Hepatocyte (in vitro differentiated cells): ENCODE measurements around the gene SLC8A1. TPM values are rescaled to one million over a fixed set of nuclear protein-coding genes. Genes with fewer than 3 reads are reported as not detected.

Source experiments
- DNase-seq: peaks from one replicate; pipeline ENCODE4 v3.0.0-alpha.2; 2016; ENCODE audit warnings: low spot score
- H2AFZ ChIP-seq: fragments of 200-600 bp; sonication (generic); 2 replicates; pipeline ENCODE4 v1.6.0; 2016; ENCODE audit warnings: antibody characterized with exemption, mild to moderate bottlenecking
- H3K27ac ChIP-seq: fragments of 200-600 bp; sonication (generic); 2 replicates; pipeline ENCODE4 v1.5.1; 2016; ENCODE audit warnings: mild to moderate bottlenecking
- H3K27me3 ChIP-seq: fragments of 200-600 bp; sonication (generic); 2 replicates; pipeline ENCODE4 v1.6.1; 2016
- H3K36me3 ChIP-seq: fragments of 200-600 bp; sonication (generic); replicated peaks from 2 replicates; pipeline ENCODE4 v1.5.1; 2016; ENCODE audit warnings: low read depth; ENCODE audit not compliant: insufficient read depth
- H3K4me1 ChIP-seq: fragments of 200-600 bp; sonication (generic); 2 replicates; pipeline ENCODE4 v1.5.1; 2016; ENCODE audit warnings: mild to moderate bottlenecking, moderate library complexity; ENCODE audit not compliant: insufficient read depth
- H3K4me2 ChIP-seq: fragments of 200-600 bp; sonication (generic); 2 replicates; pipeline ENCODE4 v1.6.0; 2016
- H3K4me3 ChIP-seq: fragments of 200-600 bp; sonication (generic); 2 replicates; pipeline ENCODE4 v1.5.1; 2016; ENCODE audit warnings: mild to moderate bottlenecking
- H3K79me2 ChIP-seq: fragments of 200-600 bp; sonication (generic); 2 replicates; pipeline ENCODE4 v1.6.0; 2017; ENCODE audit warnings: mild to moderate bottlenecking
- H3K9me2 ChIP-seq: fragments of 200-600 bp; sonication (generic); replicated peaks from 2 replicates; pipeline ENCODE4 v1.6.0; 2017; ENCODE audit warnings: mild to moderate bottlenecking; ENCODE audit not compliant: insufficient read depth
- H3K9me3 ChIP-seq: fragments of 200-600 bp; sonication (generic); 2 replicates; pipeline ENCODE4 v1.5.1; 2016; ENCODE audit warnings: low read depth, mild to moderate bottlenecking
- H4K20me1 ChIP-seq: fragments of 200-600 bp; sonication (generic); 2 replicates; pipeline ENCODE4 v1.6.0; 2016; ENCODE audit warnings: mild to moderate bottlenecking; ENCODE audit not compliant: insufficient read depth, poor library complexity, severe bottlenecking
- EZH2 ChIP-seq: fragments of 200-600 bp; sonication (generic); IDR thresholded peaks from 2 replicates; pipeline ENCODE4 v1.6.1; 2016; ENCODE audit warnings: antibody characterized with exemption, mild to moderate bottlenecking, borderline replicate concordance
- EZH2phosphoT487 ChIP-seq: fragments of 200-600 bp; sonication (generic); IDR thresholded peaks from one replicate; pipeline ENCODE4 v1.6.1; 2018; ENCODE audit warnings: antibody characterized with exemption, mild to moderate bottlenecking, low read depth, moderate library complexity; ENCODE audit not compliant: unreplicated experiment, severe bottlenecking
- WGBS: methylation state at CpG from one replicate; pipeline ENCODE4 v1.1.6; 2016; ENCODE audit warnings: low lambda C conversion rate; ENCODE audit errors: missing lambda C conversion rate; 5-methylcytosine and 5-hydroxymethylcytosine counted together
- polyA plus RNA-seq: library from polyadenylated mRNA; unstranded; fragments of >200 nt; fragmentation: Nextera tagmentation; extraction: Ambion mirVana; gene quantifications from 2 replicates; pipeline ENCODE4 v1.2.1, GENCODE V29; 2016
- total RNA-seq: library from RNA; depleted of rRNA; stranded (reverse); fragments of >200 nt; gene quantifications from 2 replicates; pipeline ENCODE4 v1.2.3, GENCODE V29; 2014
- TF ChIP-seq, protein P1 (sequence below): fragments of 200-600 bp; sonication (generic); IDR thresholded peaks from 2 replicates; pipeline ENCODE4 v1.5.1; 2016; ENCODE audit warnings: antibody characterized with exemption, mild to moderate bottlenecking; ENCODE audit not compliant: poor library complexity

Gene SLC8A1
- total and polyA plus RNA-seq, 2 experiments from 2014 or later = 2.2 to 8.9 TPM

DNA sequence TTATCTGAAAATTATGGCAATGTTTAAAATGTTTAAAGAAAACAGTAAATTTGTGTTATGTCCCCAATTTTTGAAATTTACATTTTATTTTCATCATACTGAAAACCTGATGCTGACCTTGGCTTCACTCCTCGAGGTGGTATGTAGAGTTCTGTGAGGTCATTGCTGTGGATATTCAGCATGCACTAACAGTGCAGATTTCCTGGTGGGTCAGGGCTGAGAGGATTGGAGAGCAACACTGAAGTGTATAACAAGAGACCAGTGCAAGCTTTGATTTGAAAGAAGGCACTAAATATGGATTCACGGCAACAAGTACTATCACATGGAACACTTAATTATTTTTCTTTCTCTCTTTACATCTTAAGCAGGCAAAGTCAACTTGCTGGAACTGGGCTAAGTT is 134.1 kb downstream of the SLC8A1 start:
- H3K27me3 ChIP-seq = no peaks in the 10 kb centered on the region
- H3K9me3 ChIP-seq = no peaks in the 10 kb centered on the region
- no peaks in the 10 kb centered on the region for H3K36me3 ChIP-seq
- WGBS = 69% methylated on average over 2 of the region's 2 CpGs
- no peaks in the 10 kb centered on the region for H3K9me2 ChIP-seq
- no peaks in the 10 kb centered on the region for H3K79me2 ChIP-seq
- H3K27ac ChIP-seq = no peak overlapping the region
- H3K4me2 ChIP-seq = no peak overlapping the region
- no peak overlapping the region for H3K4me3 ChIP-seq
- H4K20me1 ChIP-seq = no peaks in the 10 kb centered on the region
- DNase-seq = no peak
- H2AFZ ChIP-seq = no peak overlapping the region
- no peaks in the 10 kb centered on the region for H3K4me1 ChIP-seq
- TF ChIP-seq EZH2phosphoT487 (no peak), EZH2 (no peak)
- TF ChIP-seq, protein P1, sequence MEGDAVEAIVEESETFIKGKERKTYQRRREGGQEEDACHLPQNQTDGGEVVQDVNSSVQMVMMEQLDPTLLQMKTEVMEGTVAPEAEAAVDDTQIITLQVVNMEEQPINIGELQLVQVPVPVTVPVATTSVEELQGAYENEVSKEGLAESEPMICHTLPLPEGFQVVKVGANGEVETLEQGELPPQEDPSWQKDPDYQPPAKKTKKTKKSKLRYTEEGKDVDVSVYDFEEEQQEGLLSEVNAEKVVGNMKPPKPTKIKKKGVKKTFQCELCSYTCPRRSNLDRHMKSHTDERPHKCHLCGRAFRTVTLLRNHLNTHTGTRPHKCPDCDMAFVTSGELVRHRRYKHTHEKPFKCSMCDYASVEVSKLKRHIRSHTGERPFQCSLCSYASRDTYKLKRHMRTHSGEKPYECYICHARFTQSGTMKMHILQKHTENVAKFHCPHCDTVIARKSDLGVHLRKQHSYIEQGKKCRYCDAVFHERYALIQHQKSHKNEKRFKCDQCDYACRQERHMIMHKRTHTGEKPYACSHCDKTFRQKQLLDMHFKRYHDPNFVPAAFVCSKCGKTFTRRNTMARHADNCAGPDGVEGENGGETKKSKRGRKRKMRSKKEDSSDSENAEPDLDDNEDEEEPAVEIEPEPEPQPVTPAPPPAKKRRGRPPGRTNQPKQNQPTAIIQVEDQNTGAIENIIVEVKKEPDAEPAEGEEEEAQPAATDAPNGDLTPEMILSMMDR = no peak

DNA sequence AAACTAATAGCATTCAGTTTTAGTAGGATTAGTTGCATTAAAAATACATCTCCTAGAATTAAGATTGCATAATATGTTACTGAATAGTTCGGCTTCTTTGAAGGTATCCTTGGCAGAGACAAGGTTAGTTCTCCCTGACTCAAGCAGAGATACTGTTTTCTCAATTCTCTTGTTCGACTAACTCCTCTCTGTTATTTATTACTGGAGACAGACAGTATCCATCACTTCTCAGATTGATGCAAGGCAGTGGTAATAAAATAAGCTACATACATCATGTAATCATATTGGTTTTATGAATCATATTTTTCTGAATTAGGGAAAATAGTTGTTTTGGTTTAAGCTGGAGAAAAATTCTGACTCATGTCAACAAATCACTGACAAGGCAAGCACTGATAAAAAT is 134.8 kb downstream of the SLC8A1 start:
- no peak for DNase-seq
- H3K4me3 ChIP-seq = no peak overlapping the region
- no peaks in the 10 kb centered on the region for H4K20me1 ChIP-seq
- H3K4me2 ChIP-seq = no peak overlapping the region
- TF ChIP-seq EZH2 (no peak), EZH2phosphoT487 (no peak)
- TF ChIP-seq, protein P1 = no peak
- no peaks in the 10 kb centered on the region for H3K79me2 ChIP-seq
- no peak overlapping the region for H2AFZ ChIP-seq
- H3K9me3 ChIP-seq = no peaks in the 10 kb centered on the region
- H3K9me2 ChIP-seq = no peaks in the 10 kb centered on the region
- H3K27ac ChIP-seq = no peak overlapping the region
- H3K4me1 ChIP-seq = no peaks in the 10 kb centered on the region
- WGBS = 70% methylated on average over 2 of the region's 2 CpGs
- H3K27me3 ChIP-seq = no peaks in the 10 kb centered on the region
- H3K36me3 ChIP-seq = no peaks in the 10 kb centered on the region

DNA sequence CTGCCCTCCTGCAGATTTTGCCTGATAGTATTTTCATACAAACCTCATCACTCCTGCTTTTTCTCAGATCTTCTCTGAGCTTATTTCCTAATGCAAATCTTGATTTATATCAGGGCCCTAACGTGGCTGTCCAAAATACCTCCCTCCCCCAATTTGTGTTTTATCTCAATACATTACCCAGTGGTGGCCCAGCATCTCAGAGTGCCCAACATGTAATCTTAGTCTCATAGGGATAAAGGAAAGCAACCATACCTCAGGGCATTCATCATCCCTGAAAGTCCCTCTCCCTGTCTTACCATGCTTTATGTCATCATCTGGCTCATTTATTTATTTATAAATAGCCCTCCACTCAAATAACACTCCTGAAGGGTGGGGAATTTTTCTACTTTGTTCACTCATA is 135.3 kb downstream of the SLC8A1 start:
- no peak overlapping the region for H3K27ac ChIP-seq
- no peaks in the 10 kb centered on the region for H3K79me2 ChIP-seq
- H3K9me2 ChIP-seq = no peaks in the 10 kb centered on the region
- no peaks in the 10 kb centered on the region for H3K36me3 ChIP-seq
- H3K4me3 ChIP-seq = no peak overlapping the region
- H2AFZ ChIP-seq = no peak overlapping the region
- H4K20me1 ChIP-seq = no peaks in the 10 kb centered on the region
- no peaks in the 10 kb centered on the region for H3K4me1 ChIP-seq
- TF ChIP-seq EZH2phosphoT487 = no peak
- no peak for TF ChIP-seq EZH2
- TF ChIP-seq, protein P1 = no peak
- no peaks in the 10 kb centered on the region for H3K27me3 ChIP-seq
- no peaks in the 10 kb centered on the region for H3K9me3 ChIP-seq
- WGBS = 50% methylated on average over 1 of the region's 1 CpG
- no peak overlapping the region for H3K4me2 ChIP-seq
- DNase-seq = no peak

DNA sequence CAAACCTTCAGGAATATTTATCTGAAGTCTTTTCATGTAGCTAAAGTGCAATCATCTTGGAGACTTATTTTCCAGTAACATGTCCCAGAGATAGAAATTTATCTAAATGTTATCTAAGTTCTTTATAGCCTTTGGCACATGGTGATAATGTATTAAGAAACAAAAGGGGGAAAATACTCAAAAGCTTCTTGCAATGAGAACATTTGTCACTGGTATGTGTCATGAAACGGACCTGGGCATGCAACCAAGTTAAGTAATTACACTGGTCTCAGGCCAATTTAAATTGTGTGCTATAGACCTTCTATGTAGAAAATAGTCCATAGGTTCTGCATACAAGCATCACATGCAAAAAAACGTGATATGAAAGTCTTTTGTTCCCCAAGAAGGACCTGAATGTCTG is 136.2 kb downstream of the SLC8A1 start:
- H3K4me1 ChIP-seq = no peaks in the 10 kb centered on the region
- no peak for DNase-seq

More for the DNA sequence above, 136.2 kb downstream of the SLC8A1 start:
- Histone ChIP-seq H4K20me1 (no peaks in the 10 kb centered on the region), H3K27me3 (no peaks in the 10 kb centered on the region), H3K4me3 (no peak overlapping the region), H3K9me3 (no peaks in the 10 kb centered on the region), H3K9me2 (no peaks in the 10 kb centered on the region), H3K79me2 (no peaks in the 10 kb centered on the region), H3K27ac (no peak overlapping the region), H3K4me2 (no peak overlapping the region), H2AFZ (no peak overlapping the region), H3K36me3 (no peaks in the 10 kb centered on the region)
- WGBS = 71% methylated on average over 2 of the region's 2 CpGs
- TF ChIP-seq, protein P1 = no peak
- TF ChIP-seq EZH2phosphoT487 = no peak
- TF ChIP-seq EZH2 = no peak
